ENCODE data around the gene PERCC1. TPM values are rescaled to one million over a fixed set of nuclear protein-coding genes. Genes with fewer than 3 reads are reported as not detected.

The PERCC1 gene
- total RNA-seq, 2 donors from 2014 or later = not detected

DNA sequence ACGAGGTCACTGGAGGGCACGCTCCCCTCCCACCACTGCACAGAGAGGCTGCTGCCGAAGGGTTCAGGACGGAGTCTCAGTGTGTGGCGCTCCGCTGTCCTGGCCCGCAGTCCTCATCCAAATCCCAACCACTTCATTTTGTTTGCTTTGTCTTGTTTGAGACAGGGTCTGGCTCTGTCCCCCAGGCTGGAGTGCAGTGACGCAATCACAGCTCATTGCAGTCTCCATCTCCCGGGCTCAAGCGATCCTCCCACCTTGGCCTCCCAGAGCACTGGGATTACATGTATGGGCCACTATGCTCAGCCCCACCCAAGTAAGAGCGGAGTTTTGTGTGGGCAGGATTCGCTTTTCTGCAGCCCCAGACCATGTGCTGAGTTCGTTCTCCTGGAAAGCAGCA lies 29.1 kb upstream of the PERCC1 start:
- H3K27ac ChIP-seq = no peak overlapping the region
- no peaks in the 10 kb centered on the region for H3K4me1 ChIP-seq
- DNase-seq (ENCODE audit: low spot score) = no peak
- no peak overlapping the region for H3K4me3 ChIP-seq
- no peaks in the 10 kb centered on the region for H3K27me3 ChIP-seq
- no peaks in the 10 kb centered on the region for H3K9me3 ChIP-seq
- H3K36me3 ChIP-seq = peaks cover 44% of the 10 kb centered on the region
- TF ChIP-seq, protein P1, sequence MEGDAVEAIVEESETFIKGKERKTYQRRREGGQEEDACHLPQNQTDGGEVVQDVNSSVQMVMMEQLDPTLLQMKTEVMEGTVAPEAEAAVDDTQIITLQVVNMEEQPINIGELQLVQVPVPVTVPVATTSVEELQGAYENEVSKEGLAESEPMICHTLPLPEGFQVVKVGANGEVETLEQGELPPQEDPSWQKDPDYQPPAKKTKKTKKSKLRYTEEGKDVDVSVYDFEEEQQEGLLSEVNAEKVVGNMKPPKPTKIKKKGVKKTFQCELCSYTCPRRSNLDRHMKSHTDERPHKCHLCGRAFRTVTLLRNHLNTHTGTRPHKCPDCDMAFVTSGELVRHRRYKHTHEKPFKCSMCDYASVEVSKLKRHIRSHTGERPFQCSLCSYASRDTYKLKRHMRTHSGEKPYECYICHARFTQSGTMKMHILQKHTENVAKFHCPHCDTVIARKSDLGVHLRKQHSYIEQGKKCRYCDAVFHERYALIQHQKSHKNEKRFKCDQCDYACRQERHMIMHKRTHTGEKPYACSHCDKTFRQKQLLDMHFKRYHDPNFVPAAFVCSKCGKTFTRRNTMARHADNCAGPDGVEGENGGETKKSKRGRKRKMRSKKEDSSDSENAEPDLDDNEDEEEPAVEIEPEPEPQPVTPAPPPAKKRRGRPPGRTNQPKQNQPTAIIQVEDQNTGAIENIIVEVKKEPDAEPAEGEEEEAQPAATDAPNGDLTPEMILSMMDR (IDR thresholded peaks at IDR 0.05) = no peak

DNA sequence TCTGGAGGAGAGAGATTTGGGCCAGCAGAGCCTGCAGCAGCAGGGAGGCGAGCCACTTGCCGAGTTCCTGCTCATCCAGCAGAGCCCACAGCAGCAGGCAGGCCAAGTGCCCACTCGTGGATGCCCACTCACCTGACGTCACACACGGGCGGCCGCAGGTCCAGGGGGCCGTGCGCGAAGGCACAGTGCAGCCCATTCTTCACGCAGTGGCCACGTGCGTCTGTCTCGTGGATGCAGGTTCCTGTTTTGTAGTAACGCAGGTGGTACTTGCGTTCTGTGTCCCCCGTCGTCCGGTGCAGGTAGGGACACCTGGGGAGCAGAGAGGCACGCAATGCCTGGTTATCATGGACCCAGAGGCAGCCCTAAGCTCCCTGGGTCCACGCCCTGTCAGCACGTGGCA lies 27.8 kb upstream of the PERCC1 start:
- Histone ChIP-seq H3K27me3 (no peaks in the 10 kb centered on the region), H3K4me1 (peaks cover 0 to 7% of the 10 kb centered on the region in 2 donors), H3K27ac (no peak overlapping the region), H3K4me3 (no peak overlapping the region), H3K36me3 (peaks cover 41% of the 10 kb centered on the region), H3K9me3 (no peaks in the 10 kb centered on the region)
- DNase-seq (ENCODE audit: low spot score) = no peak
- TF ChIP-seq, protein P1 (IDR thresholded peaks at IDR 0.05) = no peak

GRCh38 chr16:1403733-1404132 lies 27.1 kb upstream of the PERCC1 start:
- Histone ChIP-seq H3K9me3 (no peaks in the 10 kb centered on the region), H3K27ac (no peak overlapping the region), H3K27me3 (no peaks in the 10 kb centered on the region), H3K4me3 (no peak overlapping the region), H3K36me3 (peaks cover 34% of the 10 kb centered on the region), H3K4me1 (peaks cover 0 to 13% of the 10 kb centered on the region in 2 donors)
- DNase-seq (ENCODE audit: low spot score) = no peak
- TF ChIP-seq, protein P1 (IDR thresholded peaks at IDR 0.05) = no peak

DNA sequence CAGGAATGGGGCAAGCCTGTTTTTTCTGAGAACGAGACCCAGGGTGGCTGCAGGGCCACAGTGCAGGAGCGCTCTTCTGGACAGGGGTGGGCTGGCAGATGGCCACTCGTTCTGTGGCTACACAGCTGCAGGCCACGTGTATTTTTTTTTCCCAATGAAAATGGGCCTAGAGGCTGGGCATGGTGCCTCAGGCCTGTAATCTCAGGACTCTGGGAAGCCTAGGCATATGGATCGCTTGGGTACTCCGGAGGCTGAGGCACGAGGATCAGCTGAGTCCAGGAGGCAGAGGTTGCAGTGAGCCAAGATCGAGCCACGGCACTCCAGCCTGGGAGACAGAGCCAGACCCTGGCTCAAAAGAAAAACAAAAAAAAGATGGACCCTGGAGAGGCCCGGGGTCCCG lies 23.1 kb upstream of the PERCC1 start:
- Histone ChIP-seq H3K27ac (peak overlapping the region in 1 of 2 donors; percentile 64), H3K4me1 (peaks cover 0 to 15% of the 10 kb centered on the region in 2 donors), H3K9me3 (no peaks in the 10 kb centered on the region), H3K27me3 (no peaks in the 10 kb centered on the region), H3K4me3 (peak overlapping the region in 1 of 2 donors; percentile 58), H3K36me3 (peaks cover 8% of the 10 kb centered on the region)
- no peak for DNase-seq (ENCODE audit: low spot score)
- TF ChIP-seq, protein P1 (IDR thresholded peaks at IDR 0.05) = no peak

- peak; percentile 95 for DNase-seq (ENCODE audit: low spot score)
- H3K36me3 ChIP-seq = peaks cover 8% of the 10 kb centered on the region
- H3K27me3 ChIP-seq = no peaks in the 10 kb centered on the region
- peaks cover 0 to 15% of the 10 kb centered on the region in 2 donors for H3K4me1 ChIP-seq
- TF ChIP-seq, protein P1 (IDR thresholded peaks at IDR 0.05) = no peak
- no peaks in the 10 kb centered on the region for H3K9me3 ChIP-seq
- H3K4me3 ChIP-seq = peak overlapping the region; percentile 21 to 58
- peak overlapping the region in 1 of 2 donors; percentile 64 for H3K27ac ChIP-seq
These were observed 22.6 kb upstream of the PERCC1 start for GRCh38 chr16:1408171-1408837.

DNA sequence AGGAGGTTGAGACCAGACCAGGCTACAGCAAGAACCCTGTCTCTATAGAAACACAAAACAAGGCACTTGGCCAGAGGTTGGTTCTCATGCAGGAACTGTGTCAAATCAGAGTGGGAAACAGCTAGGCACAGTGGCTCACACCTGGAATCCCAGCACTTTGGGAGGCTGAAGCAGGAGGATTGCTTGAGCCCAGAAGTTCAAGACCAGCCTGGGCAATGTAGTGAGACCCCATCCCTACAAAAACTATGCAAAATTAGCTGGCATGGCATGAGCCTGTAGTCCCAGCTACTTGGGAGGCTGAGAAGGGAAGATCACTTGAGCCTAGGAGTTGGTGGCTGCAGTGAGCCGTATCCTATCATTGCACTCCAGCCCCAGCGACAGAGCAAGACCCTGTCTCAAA lies 18.0 kb upstream of the PERCC1 start:
- H3K4me1 ChIP-seq = peaks cover 0 to 23% of the 10 kb centered on the region in 2 donors
- H3K27ac ChIP-seq = no peak overlapping the region
- no peaks in the 10 kb centered on the region for H3K9me3 ChIP-seq
- no peaks in the 10 kb centered on the region for H3K27me3 ChIP-seq
- TF ChIP-seq, protein P1 (IDR thresholded peaks at IDR 0.05) = no peak
- peaks cover 8% of the 10 kb centered on the region for H3K36me3 ChIP-seq
- DNase-seq (ENCODE audit: low spot score) = no peak
- H3K4me3 ChIP-seq = no peak overlapping the region
